PC-3 (cell line): ENCODE measurements around the gene ZBTB46. TPM values are rescaled to one million over a fixed set of nuclear protein-coding genes. Genes with fewer than 3 reads are reported as not detected.

Experiments
- ATAC-seq: fragments of 200-7000 bp; cut with Tn5 transposase; 2 replicates; pipeline ENCODE4 v1.9.1; 2020; ENCODE audit warnings: mild to moderate bottlenecking, moderate library complexity
- BruUV-seq: library from RNA; stranded (reverse); fragments of 400-500 nt; replicated peaks from 2 replicates; lab custom pipeline; 2021; lab: Mats Ljungman, UMichigan
- CTCF ChIA-PET: fragments of 300-600 bp; sonication (Branson Sonifier 250); formaldehyde crosslinking; loops from one replicate; lab custom pipeline; 2022; ENCODE audit warnings: antibody characterized with exemption; lab: Charles Lee
- POLR2A ChIA-PET: fragments of 300-600 bp; sonication (Branson Sonifier 250); formaldehyde crosslinking; loops from one replicate; lab custom pipeline; 2022; ENCODE audit warnings: antibody characterized with exemption; ENCODE audit not compliant: unreplicated experiment; lab: Charles Lee
- DNase-seq: peaks from one replicate; pipeline ENCODE4 v3.0.0-alpha.2; 2015
- H2AFZ ChIP-seq: fragments of 300-600 bp; sonication (generic); 2 replicates; pipeline ENCODE4 v1.6.0; 2016; ENCODE audit warnings: antibody characterized with exemption, low read length
- H3F3A ChIP-seq: fragments of 300-600 bp; sonication (generic); one replicate; pipeline ENCODE4 v1.6.0; 2017; ENCODE audit warnings: antibody characterized with exemption, low read length, control low read depth, mild to moderate bottlenecking; ENCODE audit not compliant: unreplicated experiment
- H3K27ac ChIP-seq: fragments of 300-600 bp; sonication (generic); 2 replicates; pipeline ENCODE4 v1.5.1; 2016; ENCODE audit warnings: mild to moderate bottlenecking, low read length
- H3K27me3 ChIP-seq: fragments of 300-600 bp; sonication (generic); 2 replicates; pipeline ENCODE4 v1.6.1; 2016; ENCODE audit warnings: low read length, mixed read lengths
- H3K36me3 ChIP-seq: fragments of 300-600 bp; sonication (generic); 2 replicates; pipeline ENCODE4 v1.6.1; 2016; ENCODE audit warnings: low read depth, mixed run types, low read length, mixed read lengths
- H3K4me1 ChIP-seq: fragments of 300-600 bp; sonication (generic); 2 replicates; pipeline ENCODE4 v1.5.1; 2016; ENCODE audit warnings: low read length; ENCODE audit not compliant: insufficient read depth
- H3K4me2 ChIP-seq: fragments of 300-600 bp; sonication (generic); 2 replicates; pipeline ENCODE4 v1.6.0; 2016; ENCODE audit warnings: low read length
- H3K4me3 ChIP-seq: fragments of 300-600 bp; sonication (generic); 2 replicates; pipeline ENCODE4 v1.5.1; 2016; ENCODE audit warnings: mild to moderate bottlenecking, low read length, mixed read lengths
- H3K79me2 ChIP-seq: fragments of 300-600 bp; sonication (generic); 2 replicates; pipeline ENCODE4 v1.6.1; 2017; ENCODE audit warnings: low read length, mixed read lengths
- H3K9ac ChIP-seq: fragments of 300-600 bp; sonication (generic); 2 replicates; pipeline ENCODE4 v1.6.0; 2016; ENCODE audit warnings: mild to moderate bottlenecking, low read length
- H3K9me2 ChIP-seq: fragments of 300-600 bp; sonication (generic); replicated peaks from 2 replicates; pipeline ENCODE4 v1.6.1; 2016; ENCODE audit warnings: mixed run types, low read length, mixed read lengths
- H3K9me3 ChIP-seq: fragments of 300-600 bp; sonication (generic); 2 replicates; pipeline ENCODE4 v1.6.1; 2016; ENCODE audit warnings: low read length, mixed read lengths
- H4K20me1 ChIP-seq: fragments of 300-600 bp; sonication (generic); 2 replicates; pipeline ENCODE4 v1.6.1; 2016; ENCODE audit warnings: low read length, mixed read lengths
- CTCF ChIP-seq: fragments of 300-600 bp; sonication (generic); conservative IDR thresholded peaks from 2 replicates; pipeline ENCODE4 v1.5.1; 2017; ENCODE audit warnings: antibody characterized with exemption, low read depth, mild to moderate bottlenecking, low read length
- EZH2 ChIP-seq: fragments of 300-600 bp; sonication (generic); IDR thresholded peaks from one replicate; pipeline ENCODE4 v1.6.1; 2017; ENCODE audit warnings: antibody characterized with exemption, mild to moderate bottlenecking, low read length; ENCODE audit not compliant: unreplicated experiment
- EZH2phosphoT487 ChIP-seq: fragments of 300-600 bp; sonication (generic); IDR thresholded peaks from 2 replicates; pipeline ENCODE4 v1.6.1; 2018; ENCODE audit warnings: mild to moderate bottlenecking, antibody characterized with exemption, low read length, borderline replicate concordance
- intact Hi-C: fragments of 100-400 bp; cut with micrococcal nuclease; formaldehyde crosslinking; loops from 2 replicates; pipeline ENCODE4 v1.9.0; 2023
- total RNA-seq: library from RNA; depleted of rRNA; stranded (reverse); fragments of >200 nt; gene quantifications from 2 replicates; pipeline ENCODE4 v1.2.3, GENCODE V29; 2014

The ZBTB46 gene
- total RNA-seq, 1 experiment from 2014 or later: 7.3 TPM

DNA sequence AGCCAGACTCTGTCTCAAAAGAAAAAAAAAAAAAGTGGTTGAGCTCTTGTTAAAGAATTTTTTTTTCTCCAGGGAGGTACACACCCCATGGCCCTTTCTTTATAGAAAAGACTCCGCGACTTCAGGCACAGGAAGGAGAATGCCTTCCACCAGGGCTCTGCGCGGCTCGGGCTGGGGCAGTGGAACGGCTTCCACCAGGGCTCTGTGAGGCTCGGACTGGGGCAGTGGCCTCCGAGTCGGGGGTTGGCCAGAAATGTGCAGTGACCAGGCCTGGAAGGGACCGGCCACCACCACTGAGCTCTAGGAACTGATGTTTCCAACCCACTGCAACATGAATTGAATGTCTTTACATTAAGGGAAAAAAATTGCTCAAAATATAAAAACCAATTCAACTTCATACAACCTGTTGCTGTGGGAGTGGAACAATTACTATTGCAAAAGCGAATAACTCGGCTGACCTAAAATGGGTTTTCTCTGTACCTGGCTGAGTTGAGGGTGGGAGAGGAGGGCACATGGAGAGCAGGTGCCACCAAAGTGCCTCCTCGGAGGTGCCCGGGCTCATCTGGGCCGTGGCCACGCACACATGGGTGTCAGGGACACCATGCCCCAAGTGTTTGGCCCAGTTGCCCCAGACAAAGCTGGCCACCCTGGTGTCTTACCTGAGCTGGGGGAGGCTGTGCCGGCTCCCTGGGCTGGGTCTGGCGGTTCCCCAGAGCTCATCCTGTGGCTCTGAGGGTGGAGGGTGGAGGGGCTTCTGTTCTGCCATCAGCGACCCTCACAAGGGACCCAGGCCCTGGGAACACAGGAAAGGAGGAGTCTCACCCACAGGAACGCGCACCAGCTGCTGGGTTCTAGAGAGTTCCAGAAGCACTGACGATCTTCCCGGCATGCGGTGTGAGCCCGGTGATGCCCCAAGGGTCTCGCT lies 62.2 kb downstream of the ZBTB46 start:
- CTCF ChIA-PET: no interaction called here
- no peak overlapping the region for H3K4me3 ChIP-seq
- no peak overlapping the region for H2AFZ ChIP-seq
- no peak overlapping the region for H3K9ac ChIP-seq
- H3K9me3 ChIP-seq: no peaks in the 10 kb centered on the region
- DNase-seq: no peak
- TF ChIP-seq EZH2 (no peak), EZH2phosphoT487 (no peak), CTCF (no peak)
- intact Hi-C loops: no loop called here
- peaks cover 13% of the 10 kb centered on the region for H3K4me1 ChIP-seq
- no peaks in the 10 kb centered on the region for H3K79me2 ChIP-seq
- no peaks in the 10 kb centered on the region for H3K9me2 ChIP-seq
- H3K36me3 ChIP-seq: no peaks in the 10 kb centered on the region
- POLR2A ChIA-PET: no interaction called here
- no peaks in the 10 kb centered on the region for H3K27me3 ChIP-seq
- H3K27ac ChIP-seq: no peak overlapping the region
- no peaks in the 10 kb centered on the region for H3F3A ChIP-seq
- no peak overlapping the region for H3K4me2 ChIP-seq
- H4K20me1 ChIP-seq: no peaks in the 10 kb centered on the region
- ATAC-seq: no peak
- no TSS peak for BruUV-seq

GRCh38 chr20:63767886-63768285 lies 63.2 kb downstream of the ZBTB46 start:
- no peaks in the 10 kb centered on the region for H4K20me1 ChIP-seq
- no peak overlapping the region for H3K27ac ChIP-seq
- H3K36me3 ChIP-seq: no peaks in the 10 kb centered on the region
- no peak overlapping the region for H3K4me2 ChIP-seq
- TF ChIP-seq EZH2phosphoT487 (no peak), CTCF (no peak), EZH2 (no peak)
- H3K9me3 ChIP-seq: no peaks in the 10 kb centered on the region
- no peak for DNase-seq
- H2AFZ ChIP-seq: no peak overlapping the region
- H3K9ac ChIP-seq: no peak overlapping the region
- no TSS peak for BruUV-seq
- intact Hi-C loops: no loop called here
- H3K27me3 ChIP-seq: no peaks in the 10 kb centered on the region
- POLR2A ChIA-PET: no interaction called here
- no peak for ATAC-seq
- H3K9me2 ChIP-seq: no peaks in the 10 kb centered on the region
- H3F3A ChIP-seq: no peaks in the 10 kb centered on the region
- CTCF ChIA-PET: no interaction called here
- no peak overlapping the region for H3K4me3 ChIP-seq
- H3K4me1 ChIP-seq: peaks cover 4% of the 10 kb centered on the region
- H3K79me2 ChIP-seq: no peaks in the 10 kb centered on the region

- no TSS peak for BruUV-seq
- Histone ChIP-seq H3K4me2 (no peak overlapping the region), H3K4me3 (no peak overlapping the region), H3K9me2 (no peaks in the 10 kb centered on the region), H4K20me1 (no peaks in the 10 kb centered on the region), H3K27ac (no peak overlapping the region), H3K79me2 (no peaks in the 10 kb centered on the region), H2AFZ (no peak overlapping the region), H3F3A (no peaks in the 10 kb centered on the region), H3K36me3 (no peaks in the 10 kb centered on the region), H3K9ac (no peak overlapping the region), H3K27me3 (no peaks in the 10 kb centered on the region), H3K9me3 (no peaks in the 10 kb centered on the region), H3K4me1 (0 out of 2 replicates have a peak, but pooled peaks cover under 1% of the 10 kb centered on the region)
- ChIA-PET CTCF (no interaction called here), POLR2A (interaction anchor here (0.7 kb wide), 1 partner anchor 27 kb away, joined by 10 read pairs; no protein-coding TSS in a partner anchor)
- TF ChIP-seq CTCF: no peak
- no peak for TF ChIP-seq EZH2
- no peak for TF ChIP-seq EZH2phosphoT487
- no peak for DNase-seq
- intact Hi-C loops: no loop called here
- ATAC-seq: no peak
Measured at GRCh38 chr20:63767456-63767855, 63.6 kb downstream of the ZBTB46 start.
